Frontal cortex (tissue), 4 donors: Measurements from ENCODE around the gene PITX3. TPM values are rescaled to one million over a fixed set of nuclear protein-coding genes. Genes with fewer than 3 reads are reported as not detected.
"Not testable (repeated sequence)": the region's sequence is repeated elsewhere in the genome, so short reads cannot be mapped to it uniquely, and the experiment has no call there.

ENCODE experiments used
- DNase-seq, 2 donors: peaks; one replicate each; pipeline ENCODE4 v3.0.0; 2012; ENCODE audit warnings: low spot score in 2 of 2
- FAIRE-seq: peaks from 2 replicates; lab custom pipeline; 2012; peaks lifted over from hg19 to GRCh38; lab: Jason Lieb, UNC
- total RNA-seq: library from RNA; depleted of rRNA; stranded (reverse); fragments of >200 nt; gene quantifications from one replicate; pipeline ENCODE4 v1.2.3, GENCODE V29; 2014
- donor health status: control.
- donor health status: control.
- donor health status: control.

The PITX3 gene
- total RNA-seq, 1 donor from 2014 or later: not detected

DNA sequence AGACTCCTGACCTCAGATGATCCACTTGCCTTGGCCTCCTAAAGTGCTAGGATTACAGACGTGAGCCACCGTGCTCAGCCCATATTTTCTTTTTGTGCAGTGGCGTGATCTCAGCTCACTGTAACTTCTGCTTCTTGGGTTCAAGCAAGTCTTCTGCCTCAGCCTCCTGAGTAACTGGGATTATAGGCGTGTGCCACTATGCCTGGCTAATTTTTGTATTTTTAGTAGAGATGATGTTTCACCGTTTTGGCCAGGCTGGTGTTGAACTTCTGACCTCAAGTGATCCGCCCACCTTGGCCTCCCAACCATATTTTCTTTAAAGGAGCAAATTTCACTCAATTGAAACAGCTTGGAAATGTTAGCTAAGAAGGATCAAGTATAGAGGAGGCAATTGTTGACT is 20.5 kb upstream of the PITX3 start:
- FAIRE-seq (no peak), DNase-seq (no peak)

DNA sequence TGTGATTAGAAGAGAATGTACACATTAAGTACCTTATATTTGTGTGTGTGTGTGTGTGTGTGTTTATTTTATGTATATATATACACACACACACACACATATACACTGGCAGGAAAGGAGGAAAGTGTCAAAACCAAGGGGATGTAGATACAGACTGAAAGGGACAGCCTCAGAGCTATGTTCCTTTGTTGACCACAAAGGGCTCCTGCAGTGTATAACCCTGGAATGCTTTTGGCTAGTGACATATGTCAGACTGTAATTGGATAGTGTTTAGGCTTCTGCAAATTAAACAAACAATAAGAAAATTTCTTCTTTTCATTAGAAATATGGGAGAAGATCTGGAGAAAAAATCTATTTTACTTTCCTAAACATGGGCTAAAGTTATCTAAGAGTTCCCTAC is 19.9 kb upstream of the PITX3 start:
- FAIRE-seq: no peak
- DNase-seq: no peak

DNA sequence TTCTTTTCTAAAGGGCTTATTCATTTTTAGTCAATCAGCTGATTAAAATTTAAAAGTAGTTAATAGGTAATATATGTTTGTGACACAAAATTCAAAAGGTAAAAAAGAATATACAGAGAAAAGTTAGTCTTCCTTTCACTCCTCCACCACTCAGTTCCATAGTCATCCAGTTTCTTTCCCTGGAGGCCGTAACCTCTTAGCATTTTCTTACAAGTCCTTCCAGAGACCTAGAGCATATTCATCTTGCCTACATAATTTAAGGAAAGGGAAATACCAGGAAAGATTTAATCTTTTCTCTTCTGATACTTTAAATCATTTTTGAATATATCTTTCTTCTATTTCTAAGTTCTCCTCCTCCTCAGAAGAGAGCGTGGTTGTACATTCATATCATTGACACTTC is 14.1 kb upstream of the PITX3 start:
- no peak for FAIRE-seq

DNA sequence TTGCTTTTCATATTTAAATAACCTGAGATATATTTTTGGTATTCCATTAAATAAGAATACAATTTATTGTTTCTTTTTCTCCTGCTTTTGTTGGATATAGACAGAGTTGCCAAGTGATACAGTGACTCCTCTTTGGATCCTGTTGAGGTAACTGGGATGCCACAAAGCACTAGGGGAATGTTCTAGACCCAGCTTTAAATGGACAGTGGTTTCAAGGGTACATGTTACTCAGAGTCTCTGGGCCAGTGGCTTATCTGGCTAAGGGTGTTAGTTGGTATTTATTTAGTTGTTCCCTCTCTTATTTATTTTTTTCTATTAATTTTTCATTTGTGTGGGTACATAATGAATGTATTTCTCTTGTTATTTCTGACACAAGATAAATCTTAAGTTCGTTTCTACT is 13.1 kb upstream of the PITX3 start:
- FAIRE-seq (no peak), DNase-seq (no peak)

More for the DNA sequence above, 14.1 kb upstream of the PITX3 start:
- DNase-seq: no peak

DNA sequence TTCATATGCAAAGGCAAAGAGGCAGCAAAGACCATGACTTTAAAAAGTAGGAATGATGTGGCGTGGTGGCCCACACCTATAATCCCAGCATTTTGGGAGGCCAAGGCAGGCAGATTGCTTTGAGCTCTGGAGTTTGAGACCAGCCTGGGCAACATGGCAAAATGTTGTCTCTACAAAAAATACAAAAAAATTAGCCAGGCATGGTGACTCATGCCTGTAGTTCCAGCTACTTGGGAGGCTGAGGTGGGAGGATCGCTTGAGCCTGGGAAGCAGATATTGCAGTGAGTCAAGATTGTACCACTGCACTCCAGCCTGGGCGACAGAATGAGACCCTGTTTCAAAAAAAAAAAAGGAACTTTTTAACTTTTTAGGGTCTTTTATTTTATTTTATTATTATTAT is 11.2 kb upstream of the PITX3 start:
- not testable (repeated sequence) for FAIRE-seq

DNA sequence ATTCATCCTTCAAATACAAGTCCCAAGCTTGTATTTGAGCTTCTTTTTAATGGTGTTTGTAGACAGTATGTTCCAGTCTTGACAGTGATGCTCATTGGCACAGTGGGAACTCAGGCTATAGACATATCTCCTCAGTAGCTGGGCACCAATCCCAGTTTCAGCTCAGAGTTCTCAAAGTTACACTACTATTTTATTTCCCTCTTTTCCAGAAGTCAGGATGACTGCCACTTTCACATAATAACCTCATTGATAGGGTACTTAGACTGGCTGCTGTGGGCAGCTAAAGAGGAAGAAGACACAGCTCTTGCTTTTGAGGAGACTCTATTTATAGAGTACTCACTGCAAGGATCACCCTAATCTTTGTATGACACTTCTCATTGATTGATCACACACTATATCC is 6.4 kb upstream of the PITX3 start:
- FAIRE-seq (no peak), DNase-seq (no peak)

More for the DNA sequence above, 11.2 kb upstream of the PITX3 start:
- DNase-seq: not testable (repeated sequence)

DNA sequence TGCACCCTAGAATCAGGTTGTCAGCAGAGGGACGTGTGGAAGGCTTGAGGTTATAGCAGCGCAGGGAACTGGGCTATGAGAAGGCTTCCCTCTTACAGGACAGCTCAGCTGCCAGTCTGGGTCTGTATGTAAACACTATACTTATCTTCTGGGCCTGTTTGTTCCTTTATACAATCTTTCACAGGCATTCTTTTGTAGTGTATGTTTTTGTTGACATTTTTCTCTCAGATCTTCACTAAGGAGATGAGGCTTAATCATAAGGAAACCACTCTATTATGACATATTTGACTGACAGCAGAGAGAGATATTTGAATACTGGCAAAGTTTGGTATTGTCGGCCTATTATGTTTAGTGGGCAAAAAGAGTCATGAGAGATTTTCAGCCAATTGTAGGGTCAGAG is 4.9 kb upstream of the PITX3 start:
- no peak for FAIRE-seq

DNA sequence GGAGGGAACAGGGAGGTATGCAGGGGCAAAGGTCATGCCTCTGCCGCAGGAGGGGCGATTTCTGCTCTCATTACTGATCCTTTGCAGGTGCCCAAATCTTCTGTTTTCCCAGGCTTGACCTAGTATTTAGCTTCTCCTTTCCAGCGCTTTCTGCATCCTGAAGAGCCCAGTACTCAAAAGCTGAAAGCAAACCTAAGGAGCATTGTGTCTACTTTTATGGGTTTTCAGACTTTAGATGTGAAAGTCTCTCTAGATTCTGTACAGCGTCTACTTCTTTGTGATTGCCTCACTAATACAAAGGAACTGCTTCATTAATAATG is 4.6 kb upstream of the PITX3 start:
- DNase-seq (no peak), FAIRE-seq (no peak)

More for the DNA sequence above, 4.9 kb upstream of the PITX3 start:
- no peak for DNase-seq

DNA sequence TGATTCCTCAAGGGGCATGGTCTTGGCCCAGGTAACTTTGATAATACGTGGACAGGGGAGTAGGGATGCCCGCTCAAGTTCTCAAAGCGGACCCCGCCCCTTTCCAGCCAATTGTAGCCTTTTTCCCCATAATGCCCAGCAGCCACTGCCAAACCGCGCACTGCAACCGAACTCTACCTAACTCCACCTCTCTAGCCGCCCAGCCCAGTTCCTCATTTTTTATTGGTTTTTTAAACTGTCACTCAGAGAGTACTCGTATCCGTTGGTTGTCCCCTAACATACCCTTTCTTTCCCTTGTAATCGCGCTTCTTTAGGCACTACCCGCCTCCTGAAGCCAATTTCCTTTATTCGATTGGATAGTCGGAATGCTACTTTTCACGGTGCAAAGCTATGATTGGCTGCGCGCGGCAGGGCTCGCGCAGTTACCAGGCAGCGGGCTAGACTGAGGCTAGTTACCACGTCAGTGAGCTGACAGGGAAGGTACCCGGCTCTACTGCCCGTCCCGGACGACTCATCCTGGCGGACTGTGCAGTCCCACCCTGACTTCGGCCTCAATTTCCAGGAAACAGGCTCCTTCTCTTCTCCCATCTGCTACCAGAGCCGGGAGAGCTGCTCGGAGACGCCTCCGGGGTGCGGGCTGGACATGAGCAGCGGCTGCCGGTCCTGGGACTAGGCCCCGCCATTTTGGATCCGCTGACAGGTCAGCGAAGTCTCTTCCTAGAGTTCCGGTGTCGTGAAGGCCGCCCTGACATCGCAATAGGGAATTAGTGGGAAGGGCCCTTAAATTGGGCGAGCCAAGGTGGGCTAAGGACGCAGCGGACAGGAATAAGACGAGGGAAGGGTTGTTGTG is 4.0 kb upstream of the PITX3 start, which contains the start of gene GBF1:
TSS of gene GBF1 (plus strand) at position 451 of the 850 bp plus-strand sequence. CDS start 13,407 bp downstream, outside the sequence.
- FAIRE-seq: peak; percentile 99
- DNase-seq: peak; percentile 92 to 94

DNA sequence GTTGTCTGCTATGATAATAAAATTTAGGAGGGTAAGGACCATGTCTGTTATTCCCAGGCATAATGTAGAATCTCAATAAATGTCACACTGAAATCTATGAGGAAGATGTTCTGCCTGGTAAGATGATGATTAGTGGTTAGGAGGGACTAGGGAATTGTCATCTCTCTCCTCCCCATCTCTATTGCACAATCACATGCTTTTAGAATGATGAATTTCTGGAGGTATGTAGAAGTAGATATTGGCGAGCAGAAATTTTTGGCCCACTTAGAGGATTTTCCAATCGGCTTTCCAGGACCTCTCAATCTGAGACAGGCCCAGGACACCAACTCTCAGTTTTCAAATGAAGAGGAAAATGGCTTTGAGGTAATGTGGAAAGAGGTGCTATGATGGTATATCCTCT is 2.0 kb upstream of the PITX3 start:
- no peak for FAIRE-seq
- peak in 1 of 2 donors; percentile 7 for DNase-seq

DNA sequence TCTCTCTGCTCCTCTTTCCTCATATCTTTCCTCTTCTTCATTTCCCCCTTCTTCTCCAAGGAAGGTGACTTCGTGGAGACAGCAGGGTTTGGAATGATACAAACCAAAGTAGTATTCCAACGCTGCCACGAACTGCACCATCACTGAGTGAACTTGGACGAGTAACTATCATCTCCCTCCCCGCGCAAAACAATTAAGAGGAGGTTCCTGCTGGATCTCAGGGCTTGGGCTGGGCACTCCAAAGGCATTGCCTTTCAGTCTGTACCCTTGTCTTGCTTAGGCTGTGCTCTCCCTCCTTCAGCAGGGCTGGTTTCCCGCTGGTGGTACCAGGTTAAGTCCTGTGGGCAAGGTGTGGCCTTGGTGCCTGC is 790 bp upstream of the PITX3 start:
- FAIRE-seq (no peak), DNase-seq (no peak)

DNA sequence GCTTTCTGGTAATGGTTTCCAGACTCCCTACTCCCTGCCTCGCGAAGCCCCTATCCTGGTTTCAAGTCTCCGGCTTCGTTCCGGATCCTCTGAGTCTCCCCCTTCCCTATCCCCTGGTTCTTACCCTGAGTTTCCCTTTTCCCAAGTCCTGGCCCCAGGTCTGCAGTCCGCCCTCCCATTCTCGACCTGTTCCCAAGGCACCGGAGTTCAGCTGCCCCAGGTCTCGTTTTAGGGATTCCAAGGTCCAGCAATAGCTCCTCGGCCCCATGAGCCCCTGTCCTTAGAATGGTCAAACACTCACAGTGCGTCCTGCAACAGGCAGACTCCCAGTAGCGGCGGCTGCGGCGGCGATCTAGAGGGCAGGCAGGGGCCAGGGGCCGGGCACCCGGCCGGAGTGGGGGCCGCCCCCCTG is 274 bp downstream of the PITX3 start:
- DNase-seq (peak; percentile 35 to 43), FAIRE-seq (no peak)

DNA sequence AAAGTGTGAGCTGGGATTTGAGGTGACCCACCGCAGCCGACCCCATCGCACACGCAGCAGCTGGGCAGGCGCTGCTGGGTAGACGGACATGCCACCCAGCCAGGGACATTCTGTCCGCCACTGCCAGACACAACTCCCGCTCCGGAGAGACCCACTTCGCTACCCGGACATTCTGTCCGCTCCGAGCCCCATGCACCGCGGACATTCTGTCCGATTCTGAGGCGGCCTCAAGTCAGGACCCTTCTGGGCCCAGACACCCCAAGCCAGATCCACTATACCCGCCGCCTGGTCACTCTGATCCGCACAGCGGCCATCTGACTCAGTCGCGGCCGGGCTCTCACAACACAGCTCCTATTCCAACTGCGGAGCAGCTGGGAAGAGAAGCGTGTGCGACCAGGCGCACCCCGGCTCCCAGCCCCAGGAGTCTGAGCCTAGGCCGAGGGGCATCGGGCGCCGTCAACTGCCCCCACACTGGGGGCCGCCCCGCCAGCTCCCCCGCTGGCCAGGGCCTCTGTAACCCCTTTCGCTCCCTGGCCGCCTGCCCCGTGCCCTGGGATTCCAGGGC is 763 bp downstream of the PITX3 start:
- DNase-seq (peak; percentile 17 to 33), FAIRE-seq (no peak)

DNA sequence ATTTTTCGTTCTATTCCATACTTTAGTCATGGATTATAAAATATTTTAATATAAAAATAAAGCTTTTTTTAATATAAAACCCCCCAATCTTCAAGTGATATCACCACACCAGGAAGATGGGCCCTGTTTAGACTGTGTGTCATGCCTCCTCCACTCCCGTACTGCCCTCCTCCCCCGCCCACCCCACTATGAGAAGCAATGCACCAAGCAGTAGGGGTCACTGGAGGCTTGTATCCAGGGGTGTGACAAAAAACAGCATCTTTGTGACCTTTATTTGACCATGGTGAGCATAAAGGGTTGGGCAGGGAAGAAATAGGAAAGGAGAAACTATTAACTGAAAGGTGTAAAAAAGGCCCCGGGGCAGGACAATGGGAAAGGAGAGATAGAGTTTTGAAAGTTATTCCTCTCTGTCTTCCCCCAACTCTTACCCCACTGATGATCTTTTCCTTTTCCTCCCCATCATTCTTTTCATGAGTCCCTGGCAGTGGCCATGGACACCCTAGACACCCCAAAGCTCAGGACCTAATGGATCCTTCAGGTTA is 3.5 kb downstream of the PITX3 start:
- FAIRE-seq (no peak), DNase-seq (no peak)

DNA sequence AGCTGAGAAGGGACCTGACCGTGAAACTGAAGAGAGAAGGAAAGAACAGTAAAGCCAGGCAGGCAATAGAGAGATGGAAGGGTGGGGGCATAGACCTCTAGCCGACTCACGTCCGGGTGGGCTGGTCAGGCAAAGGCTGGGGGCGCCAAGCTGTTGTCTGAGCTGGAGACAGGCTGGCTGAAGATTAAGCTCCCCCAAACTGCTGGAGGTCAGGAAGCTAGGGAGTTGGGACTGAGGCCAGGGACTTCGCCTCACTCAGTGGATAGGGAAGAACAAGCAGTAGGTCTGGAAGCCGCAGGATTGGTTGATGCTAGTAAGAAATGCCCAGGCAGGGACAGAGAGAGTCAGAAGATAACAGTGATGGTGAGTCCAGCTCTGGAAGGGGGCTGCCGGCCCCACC is 5.3 kb downstream of the PITX3 start:
- FAIRE-seq (no peak), DNase-seq (no peak)

DNA sequence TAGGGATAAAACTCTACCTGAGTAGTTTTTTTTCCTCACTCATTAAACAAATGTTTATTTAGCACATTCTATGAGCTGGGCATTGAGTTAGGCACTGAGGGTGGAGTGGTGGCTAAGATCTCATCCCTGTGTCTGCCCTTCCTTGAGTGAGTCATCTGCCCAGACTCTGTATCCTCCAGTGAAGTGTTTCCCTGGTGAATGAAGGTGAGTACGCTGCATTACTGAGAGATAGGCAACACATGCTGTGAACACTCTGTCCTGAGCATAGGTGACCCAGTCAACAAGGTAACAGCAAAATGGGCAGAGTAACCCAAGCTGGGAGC is 5.8 kb downstream of the PITX3 start:
- FAIRE-seq: no peak

DNA sequence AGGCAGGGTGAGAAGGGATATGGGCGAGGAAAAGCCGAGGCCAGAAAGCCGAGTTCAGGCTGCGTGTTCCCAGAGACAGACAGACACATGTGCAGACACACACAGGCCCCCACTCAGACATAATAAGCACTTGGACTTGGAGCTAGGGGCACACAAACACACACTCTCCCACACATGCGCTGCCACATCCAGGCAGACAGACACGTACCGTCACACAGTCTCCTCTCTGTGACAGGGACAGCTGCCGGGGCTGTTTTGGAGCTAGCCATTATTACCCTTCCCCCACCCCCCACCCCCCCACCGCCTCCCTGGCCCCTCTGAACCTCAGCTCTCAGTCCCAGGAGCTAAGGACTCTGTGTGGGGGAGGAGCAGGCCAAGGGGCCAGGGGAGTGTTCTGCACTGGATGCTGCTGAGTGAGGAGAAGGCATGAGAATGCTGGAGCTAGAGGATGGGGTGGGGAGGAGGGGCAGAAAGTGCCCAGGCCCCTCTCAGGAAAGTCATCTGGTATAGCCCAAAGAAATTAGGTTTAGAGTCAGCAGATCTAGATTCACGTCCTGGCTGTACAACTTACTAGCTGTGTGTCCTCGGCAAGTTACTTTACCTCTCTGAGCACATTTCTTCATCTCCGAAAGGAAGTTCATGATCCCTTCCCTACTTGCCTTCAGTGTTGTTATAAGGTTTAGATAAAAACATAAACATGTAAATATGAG is 6.3 kb downstream of the PITX3 start:
- FAIRE-seq (no peak), DNase-seq (peak in 1 of 2 donors; percentile 4)

More for the DNA sequence above, 5.8 kb downstream of the PITX3 start:
- DNase-seq: peak in 1 of 2 donors; percentile 7

DNA sequence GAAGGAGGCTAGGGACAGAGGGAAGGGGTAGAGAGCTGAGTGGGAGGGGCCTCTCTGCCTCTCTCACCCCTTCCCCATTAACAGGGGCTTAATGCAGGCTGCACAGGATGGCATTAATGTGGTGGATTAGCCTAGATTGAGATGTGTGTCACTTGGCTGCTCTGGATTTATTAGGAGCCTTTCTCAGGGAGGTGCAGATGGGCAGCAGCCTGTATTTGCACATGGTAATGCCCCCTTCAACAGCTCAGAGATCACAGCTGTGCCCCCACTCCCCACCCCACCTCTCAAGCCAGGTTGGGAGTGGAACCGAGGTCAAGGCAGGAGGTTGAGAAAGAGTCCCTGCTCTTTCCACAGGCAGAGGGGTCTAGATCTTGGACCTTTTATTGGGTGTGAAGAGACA is 7.3 kb downstream of the PITX3 start:
- FAIRE-seq (no peak), DNase-seq (peak in 1 of 2 donors; percentile 8)

DNA sequence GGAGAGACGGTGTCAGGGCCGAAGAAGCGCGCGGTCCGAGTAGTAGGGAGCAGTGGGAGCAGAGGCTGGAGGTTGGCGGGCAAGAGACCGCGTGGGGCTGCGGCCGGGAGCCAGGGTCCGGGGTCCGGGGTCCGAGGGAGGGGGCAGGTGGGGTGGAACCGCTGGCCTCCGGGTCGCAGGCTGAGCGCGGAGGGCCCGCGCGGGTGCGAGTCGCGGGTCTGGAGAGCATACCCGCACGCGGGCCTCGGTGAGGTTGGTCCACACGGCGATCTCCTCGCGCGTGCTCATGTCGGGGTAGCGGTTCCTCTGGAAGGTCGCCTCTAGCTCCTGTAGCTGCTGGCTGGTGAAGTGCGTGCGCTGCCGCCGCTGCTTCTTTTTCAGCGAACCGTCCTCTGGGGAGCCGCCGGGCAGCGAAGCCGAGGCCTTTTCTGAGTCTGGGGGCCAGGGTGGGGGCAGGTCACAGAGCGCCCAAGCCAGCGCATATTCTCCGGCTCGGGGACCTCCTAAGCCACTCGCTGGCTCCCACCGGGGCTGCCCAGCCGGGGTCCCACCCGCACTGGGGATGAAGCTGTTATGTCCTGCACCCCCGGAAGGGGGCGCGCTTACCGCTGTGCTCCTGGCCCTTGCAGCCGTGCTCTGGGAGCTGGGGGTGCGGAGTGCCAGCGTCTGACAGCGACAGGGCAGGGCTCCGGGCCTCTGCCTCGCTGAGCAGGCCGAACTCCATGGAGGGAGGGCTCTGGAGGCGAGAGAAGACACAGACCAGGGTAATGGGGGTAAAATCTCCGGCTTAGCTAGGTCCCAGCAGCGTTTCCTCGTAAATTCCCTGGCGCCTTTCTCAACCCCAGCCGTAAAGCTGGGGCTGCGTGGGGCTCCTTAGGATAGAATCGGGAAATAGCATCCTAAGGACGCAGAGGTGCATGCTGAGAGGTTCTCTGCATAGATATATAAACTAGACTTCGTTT is 9.7 kb downstream of the PITX3 start:
- FAIRE-seq (no peak), DNase-seq (peak; percentile 33 to 40)
